HCT116 (cell line): ENCODE data around the gene UGP2. TPM values are rescaled to one million over a fixed set of nuclear protein-coding genes. Genes with fewer than 3 reads are reported as not detected.

Experiments used
- ATAC-seq: fragments of 200-7000 bp; cut with Tn5 transposase; 2 replicates; pipeline ENCODE4 v1.9.1; 2020; ENCODE audit warnings: mild to moderate bottlenecking, moderate library complexity
- BruUV-seq: library from RNA; stranded (reverse); fragments of 400-500 nt; replicated peaks from 2 replicates; lab custom pipeline; 2021; lab: Mats Ljungman, UMichigan
- CTCF ChIA-PET: fragments of 300-600 bp; sonication (Branson Sonifier 250); formaldehyde crosslinking; loops from one replicate; lab custom pipeline; 2021; ENCODE audit warnings: antibody characterized with exemption; lab: Charles Lee
- POLR2A ChIA-PET: fragments of 300-600, 350-600 bp; sonication (Branson Sonifier 250); formaldehyde crosslinking; loops from one replicate; lab custom pipeline; 2021; ENCODE audit warnings: antibody characterized with exemption; lab: Charles Lee
- RAD21 ChIA-PET, 2 experiments: fragments of 300-600 bp; sonication (Branson Sonifier 250); formaldehyde crosslinking; loops; one replicate each; lab custom pipeline; 2023; ENCODE audit warnings: low total read pairs in 2 of 2; ENCODE audit not compliant: uncharacterized antibody in 2 of 2, unreplicated experiment in 2 of 2, low non-redundant PET in 1 of 2; lab: Charles Lee
- DNase-seq: peaks from one replicate; pipeline ENCODE4 v3.0.0-alpha.2; 2010; ENCODE audit warnings: low read depth, low spot score
- H2AFZ ChIP-seq: fragments of 200-600 bp; shearing (Covaris generic), sonication (generic); 2 replicates; pipeline ENCODE4 v1.6.1; 2017; ENCODE audit warnings: low read depth, mixed run types, mixed read lengths, antibody characterized with exemption, low read length; ENCODE audit not compliant: poor library complexity, severe bottlenecking
- H3K27ac ChIP-seq: 2 replicates; pipeline ENCODE4 v1.5.1; 2012; ENCODE audit warnings: low read depth, low read length
- H3K27me3 ChIP-seq: fragments of 200-600 bp; sonication (generic); 2 replicates; pipeline ENCODE4 v1.6.1; 2016; ENCODE audit warnings: mixed run types, low read length, mixed read lengths; ENCODE audit not compliant: insufficient read depth
- H3K36me3 ChIP-seq, 2 experiments: fragments of 200-500 bp in 1 of 2; fragments of 200-600 bp in 1 of 2; sonication (Bioruptor generic) in 1 of 2; sonication (generic) in 1 of 2; 2 replicates each; pipeline versions ENCODE4 v1.5.1 to v1.6.1; 2014 to 2016; ENCODE audit warnings: low read length in 2 of 2, inconsistent platforms in 1 of 2, mixed read lengths in 1 of 2, mixed run types in 1 of 2; ENCODE audit not compliant: insufficient read depth in 2 of 2, control insufficient read depth in 1 of 2
- H3K4me1 ChIP-seq, 2 experiments: fragments of 200-600 bp in 1 of 2; sonication (generic) in 1 of 2; 2 replicates each; pipeline versions ENCODE4 v1.5.1 to v1.6.1; 2012 to 2017; ENCODE audit warnings: low read length in 2 of 2, inconsistent platforms in 1 of 2, mild to moderate bottlenecking in 1 of 2, mixed read lengths in 1 of 2, mixed run types in 1 of 2, moderate library complexity in 1 of 2; ENCODE audit not compliant: insufficient read depth in 2 of 2, control insufficient read depth in 1 of 2
- H3K4me2 ChIP-seq: fragments of 200-600 bp; sonication (generic); 2 replicates; pipeline ENCODE4 v1.6.1; 2017; ENCODE audit warnings: mixed run types, low read length, mixed read lengths
- H3K4me3 ChIP-seq, 2 experiments: fragments of 200-600 bp in 1 of 2; sonication (generic) in 1 of 2; replicated peaks in 1 of 2; 2 replicates each; pipeline ENCODE4 v1.5.1; 2011 to 2016; ENCODE audit warnings: low read length in 2 of 2, control low read depth in 1 of 2, low read depth in 1 of 2, mild to moderate bottlenecking in 1 of 2, mixed read lengths in 1 of 2, mixed run types in 1 of 2
- H3K79me2 ChIP-seq: fragments of 200-600 bp; sonication (generic); 2 replicates; pipeline ENCODE4 v1.6.1; 2017; ENCODE audit warnings: mild to moderate bottlenecking, mixed run types, low read length, moderate library complexity, mixed read lengths; ENCODE audit not compliant: insufficient read depth
- H3K9ac ChIP-seq: fragments of 200-600 bp; sonication (generic); 2 replicates; pipeline ENCODE4 v1.6.1; 2016; ENCODE audit warnings: low read length, mixed read lengths
- H3K9me2 ChIP-seq: fragments of 200-600 bp; sonication (generic), shearing (Covaris generic); 2 replicates; pipeline ENCODE4 v1.6.1; 2017; ENCODE audit warnings: mixed run types, mild to moderate bottlenecking, moderate library complexity; ENCODE audit not compliant: insufficient read depth
- H3K9me3 ChIP-seq, 2 experiments: fragments of 200-500 bp in 1 of 2; fragments of 200-600 bp in 1 of 2; sonication (Bioruptor generic) in 1 of 2; sonication (generic) in 1 of 2; 2 replicates each; pipeline ENCODE4 v1.6.1; 2014 to 2017; ENCODE audit warnings: low read length in 2 of 2, mixed read lengths in 2 of 2, inconsistent platforms in 1 of 2, low read depth in 1 of 2, mild to moderate bottlenecking in 1 of 2, mixed run types in 1 of 2, moderate library complexity in 1 of 2; ENCODE audit not compliant: control insufficient read depth in 1 of 2, insufficient read depth in 1 of 2
- H4K20me1 ChIP-seq: fragments of 200-600 bp; sonication (generic), shearing (Covaris generic); 2 replicates; pipeline ENCODE4 v1.6.1; 2017; ENCODE audit warnings: mixed run types, mild to moderate bottlenecking, moderate library complexity; ENCODE audit not compliant: insufficient read depth
- CBX3 ChIP-seq: IDR thresholded peaks from 2 replicates; pipeline ENCODE4 v1.6.1; 2012; ENCODE audit warnings: low read depth
- CTCF ChIP-seq, 3 experiments: fragments of 200-600 bp in 1 of 3; sonication (generic) in 1 of 3; IDR thresholded peaks in 2 of 3; conservative IDR thresholded peaks in 1 of 3; 2 replicates each; pipeline ENCODE4 v1.5.1; 2012 to 2017; ENCODE audit warnings: low read depth in 2 of 3, low read length in 2 of 3, antibody characterized with exemption in 1 of 3, borderline replicate concordance in 1 of 3, control low read depth in 1 of 3, mild to moderate bottlenecking in 1 of 3, mixed read lengths in 1 of 3, mixed run types in 1 of 3, moderate library complexity in 1 of 3; ENCODE audit not compliant: insufficient read depth in 1 of 3
- EZH2 ChIP-seq: fragments of 200-600 bp; sonication (generic); IDR thresholded peaks from 2 replicates; pipeline ENCODE4 v1.6.1; 2017; ENCODE audit warnings: antibody characterized with exemption, mixed run types
- EZH2phosphoT487 ChIP-seq: fragments of 200-600 bp; IDR thresholded peaks from 2 replicates; pipeline ENCODE4 v1.6.1; 2018; ENCODE audit warnings: antibody characterized with exemption, borderline replicate concordance
- FOSL1 ChIP-seq: IDR thresholded peaks from 2 replicates; pipeline ENCODE4 v1.6.1; 2012; ENCODE audit warnings: low read depth
- JUND ChIP-seq: IDR thresholded peaks from 2 replicates; pipeline ENCODE4 v1.6.1; 2012
- POLR2A ChIP-seq: IDR thresholded peaks from 2 replicates; pipeline ENCODE4 v1.7.0; 2011; ENCODE audit warnings: borderline replicate concordance; ENCODE audit not compliant: insufficient read depth, insufficient read length; ENCODE audit errors: extremely low read depth
- POLR2AphosphoS5 ChIP-seq: IDR thresholded peaks from 2 replicates; pipeline ENCODE4 v1.6.1; 2011; ENCODE audit warnings: mild to moderate bottlenecking, low read depth, low read length, moderate library complexity
- RAD21 ChIP-seq: IDR thresholded peaks from 2 replicates; pipeline ENCODE4 v1.6.1; 2012; ENCODE audit warnings: low read depth, mild to moderate bottlenecking
- SIN3A ChIP-seq: IDR thresholded peaks from 2 replicates; pipeline ENCODE4 v1.6.1; 2012; ENCODE audit warnings: low read depth
- SP1 ChIP-seq: IDR thresholded peaks from 2 replicates; pipeline ENCODE4 v1.6.1; 2012; ENCODE audit warnings: low read depth
- SRF ChIP-seq: IDR thresholded peaks from 2 replicates; pipeline ENCODE4 v1.6.1; 2012; ENCODE audit warnings: low read depth
- TCF7L2 ChIP-seq: IDR thresholded peaks from 2 replicates; pipeline ENCODE4 v1.7.0; 2011; ENCODE audit warnings: borderline replicate concordance, inconsistent platforms; ENCODE audit not compliant: insufficient read depth, insufficient read length; ENCODE audit errors: extremely low read depth
- YY1 ChIP-seq: IDR thresholded peaks from 2 replicates; pipeline ENCODE4 v1.6.1; 2011; ENCODE audit warnings: low read length, low read depth, moderate library complexity, mild to moderate bottlenecking; ENCODE audit not compliant: insufficient replicate concordance; ENCODE audit errors: extremely low read depth
- ZFX ChIP-seq: fragments of 450-650 bp; IDR thresholded peaks from 2 replicates; pipeline ENCODE4 v1.6.1; 2017
- ZNF274 ChIP-seq: fragments of 200-500 bp; sonication (Bioruptor generic); IDR thresholded peaks from 2 replicates; pipeline ENCODE4 v1.6.1; 2014; ENCODE audit warnings: mild to moderate bottlenecking, low read depth, low read length, inconsistent platforms
- intact Hi-C: fragments of 100-400 bp; cut with micrococcal nuclease; formaldehyde crosslinking; loops from 2 replicates; pipeline ENCODE4 v1.10.0; 2022
- total RNA-seq: library from RNA; stranded (reverse); gene quantifications from one replicate; pipeline ENCODE4 v1.2.1, GENCODE V29; 2021; ENCODE audit not compliant: unreplicated experiment
- TF ChIP-seq, protein P1 (sequence below): IDR thresholded peaks from 2 replicates; pipeline ENCODE4 v1.6.1; 2012; ENCODE audit warnings: low read depth
- TF ChIP-seq, protein P2 (sequence below): IDR thresholded peaks from 2 replicates; pipeline ENCODE4 v1.6.1; 2012
- TF ChIP-seq, protein P3 (sequence below): IDR thresholded peaks from 2 replicates; pipeline ENCODE4 v1.6.1; 2012

Gene UGP2
- total RNA-seq, 1 experiment from 2014 or later, result 57.1 TPM

GRCh38 chr2:63894167-63894566 is 52.5 kb downstream of the UGP2 start:
- RAD21 ChIA-PET, result no interaction called here
- H3K4me2 ChIP-seq, result no peak overlapping the region
- no peaks in the 10 kb centered on the region for H3K9me2 ChIP-seq
- no peaks in the 10 kb centered on the region for H3K4me1 ChIP-seq
- POLR2A ChIA-PET, result no interaction called here
- DNase-seq (no peak), ATAC-seq (no peak)
- H2AFZ ChIP-seq, result no peak overlapping the region
- no peak for TF ChIP-seq JUND
- no peak for TF ChIP-seq SIN3A
- no peak for TF ChIP-seq POLR2AphosphoS5
- no peak for TF ChIP-seq EZH2phosphoT487
- TF ChIP-seq CTCF (IDR thresholded peaks at IDR 0.05 in 2 of 3, conservative IDR thresholded peaks at IDR 0.05 in 1 of 3; ENCODE audit: borderline replicate concordance in 1 of 3, insufficient read depth in 1 of 3, low read depth in 2 of 3, low read length in 2 of 3), result no peak
- no peak for TF ChIP-seq CBX3
- no peak for TF ChIP-seq TCF7L2
- no peak for TF ChIP-seq ZFX
- no peak for TF ChIP-seq ZNF274
- TF ChIP-seq, protein P1, sequence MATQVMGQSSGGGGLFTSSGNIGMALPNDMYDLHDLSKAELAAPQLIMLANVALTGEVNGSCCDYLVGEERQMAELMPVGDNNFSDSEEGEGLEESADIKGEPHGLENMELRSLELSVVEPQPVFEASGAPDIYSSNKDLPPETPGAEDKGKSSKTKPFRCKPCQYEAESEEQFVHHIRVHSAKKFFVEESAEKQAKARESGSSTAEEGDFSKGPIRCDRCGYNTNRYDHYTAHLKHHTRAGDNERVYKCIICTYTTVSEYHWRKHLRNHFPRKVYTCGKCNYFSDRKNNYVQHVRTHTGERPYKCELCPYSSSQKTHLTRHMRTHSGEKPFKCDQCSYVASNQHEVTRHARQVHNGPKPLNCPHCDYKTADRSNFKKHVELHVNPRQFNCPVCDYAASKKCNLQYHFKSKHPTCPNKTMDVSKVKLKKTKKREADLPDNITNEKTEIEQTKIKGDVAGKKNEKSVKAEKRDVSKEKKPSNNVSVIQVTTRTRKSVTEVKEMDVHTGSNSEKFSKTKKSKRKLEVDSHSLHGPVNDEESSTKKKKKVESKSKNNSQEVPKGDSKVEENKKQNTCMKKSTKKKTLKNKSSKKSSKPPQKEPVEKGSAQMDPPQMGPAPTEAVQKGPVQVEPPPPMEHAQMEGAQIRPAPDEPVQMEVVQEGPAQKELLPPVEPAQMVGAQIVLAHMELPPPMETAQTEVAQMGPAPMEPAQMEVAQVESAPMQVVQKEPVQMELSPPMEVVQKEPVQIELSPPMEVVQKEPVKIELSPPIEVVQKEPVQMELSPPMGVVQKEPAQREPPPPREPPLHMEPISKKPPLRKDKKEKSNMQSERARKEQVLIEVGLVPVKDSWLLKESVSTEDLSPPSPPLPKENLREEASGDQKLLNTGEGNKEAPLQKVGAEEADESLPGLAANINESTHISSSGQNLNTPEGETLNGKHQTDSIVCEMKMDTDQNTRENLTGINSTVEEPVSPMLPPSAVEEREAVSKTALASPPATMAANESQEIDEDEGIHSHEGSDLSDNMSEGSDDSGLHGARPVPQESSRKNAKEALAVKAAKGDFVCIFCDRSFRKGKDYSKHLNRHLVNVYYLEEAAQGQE, result no peak
- TF ChIP-seq EZH2, result no peak
- TF ChIP-seq SP1, result no peak
- no peak for TF ChIP-seq FOSL1
- TF ChIP-seq SRF, result no peak
- TF ChIP-seq, protein P2, sequence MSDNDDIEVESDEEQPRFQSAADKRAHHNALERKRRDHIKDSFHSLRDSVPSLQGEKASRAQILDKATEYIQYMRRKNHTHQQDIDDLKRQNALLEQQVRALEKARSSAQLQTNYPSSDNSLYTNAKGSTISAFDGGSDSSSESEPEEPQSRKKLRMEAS, result no peak
- TF ChIP-seq, protein P3, sequence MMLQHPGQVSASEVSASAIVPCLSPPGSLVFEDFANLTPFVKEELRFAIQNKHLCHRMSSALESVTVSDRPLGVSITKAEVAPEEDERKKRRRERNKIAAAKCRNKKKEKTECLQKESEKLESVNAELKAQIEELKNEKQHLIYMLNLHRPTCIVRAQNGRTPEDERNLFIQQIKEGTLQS, result no peak
- TF ChIP-seq POLR2A, result no peak
- TF ChIP-seq RAD21, result no peak
- no peak for TF ChIP-seq YY1
- H3K4me3 ChIP-seq, result no peak overlapping the region
- H3K36me3 ChIP-seq, result peaks cover 18 to 20% of the 10 kb centered on the region in 2 experiments
- H3K27ac ChIP-seq, result no peak overlapping the region
- H3K27me3 ChIP-seq, result no peaks in the 10 kb centered on the region
- no peak overlapping the region for H3K9ac ChIP-seq
- no peaks in the 10 kb centered on the region for H4K20me1 ChIP-seq
- H3K9me3 ChIP-seq, result no peaks in the 10 kb centered on the region
- BruUV-seq, result no TSS peak
- no peaks in the 10 kb centered on the region for H3K79me2 ChIP-seq
- intact Hi-C loops, result no loop called here
- CTCF ChIA-PET, result no interaction called here
